GM18517 (cell line): Measurements from ENCODE around the gene TSSK6.
"Not testable (repeated sequence)": the region's sequence is repeated elsewhere in the genome, so short reads cannot be mapped to it uniquely, and the experiment has no call there.

ENCODE experiments used
- ATAC-seq: cut with Tn5 transposase; IDR thresholded peaks from one replicate; pipeline ENCODE4 v1.9.1; 2021; ENCODE audit warnings: mild to moderate bottlenecking, moderate library complexity; ENCODE audit not compliant: unreplicated experiment

TSSK6 gene

GRCh38 chr19:19488875-19489690, 26.3 kb downstream of the TSSK6 start:
- ATAC-seq, result peak; percentile 62

- ATAC-seq, result no peak
Observed at GRCh38 chr19:19487950-19488874, 27.1 kb downstream of the TSSK6 start.

GRCh38 chr19:19487077-19487949, 28.0 kb downstream of the TSSK6 start:
- ATAC-seq, result no peak

GRCh38 chr19:19486343-19487076, 28.8 kb downstream of the TSSK6 start:
- no peak for ATAC-seq

- ATAC-seq, result no peak
Observed at GRCh38 chr19:19485998-19486290, 29.4 kb downstream of the TSSK6 start.

- no peak for ATAC-seq
Observed at GRCh38 chr19:19485161-19485997, 30.0 kb downstream of the TSSK6 start.

GRCh38 chr19:19482809-19483596, 32.3 kb downstream of the TSSK6 start:
- no peak for ATAC-seq

GRCh38 chr19:19480688-19481087, 34.7 kb downstream of the TSSK6 start:
- no peak for ATAC-seq

- no peak for ATAC-seq
Observed at GRCh38 chr19:19477705-19478383, 37.5 kb downstream of the TSSK6 start.

GRCh38 chr19:19475849-19476828, 39.2 kb downstream of the TSSK6 start:
- ATAC-seq, result no peak

- ATAC-seq, result no peak
Observed at GRCh38 chr19:19475015-19475765, 40.2 kb downstream of the TSSK6 start.

- ATAC-seq, result not testable (repeated sequence)
Observed at GRCh38 chr19:19472106-19472505, 43.2 kb downstream of the TSSK6 start.

GRCh38 chr19:19471682-19472081, 43.7 kb downstream of the TSSK6 start:
- no peak for ATAC-seq

- ATAC-seq, result no peak
Observed at GRCh38 chr19:19470579-19470978, 44.8 kb downstream of the TSSK6 start.

GRCh38 chr19:19468424-19469050, 46.8 kb downstream of the TSSK6 start:
- no peak for ATAC-seq

- ATAC-seq, result no peak
Observed at GRCh38 chr19:19466201-19466600, 49.1 kb downstream of the TSSK6 start.
